Measurements from ENCODE around the gene DNAJC7. TPM values are rescaled to one million over a fixed set of nuclear protein-coding genes. Genes with fewer than 3 reads are reported as not detected.

DNAJC7 gene
- total and polyA plus RNA-seq, 2 experiments from 2014 or later: 66.6 to 83.8 TPM

GRCh38 chr17:41942626-41943373, 74.4 kb downstream of the DNAJC7 start:
- Histone ChIP-seq H3K36me3 (no peaks in the 10 kb centered on the region), H3K9me3 (ENCODE audit: low read depth) (no peaks in the 10 kb centered on the region), H3K4me3 (no peak overlapping the region), H3K27ac (no peak overlapping the region), H3K27me3 (no peaks in the 10 kb centered on the region), H3K4me1 (ENCODE audit: low read depth) (no peaks in the 10 kb centered on the region)
- no peak for TF ChIP-seq CTCF (IDR thresholded peaks at IDR 0.05; ENCODE audit: low read depth, low read length)
- no peak for DNase-seq (ENCODE audit: low read depth in 1 of 2, low spot score in 1 of 2)

GRCh38 chr17:41941168-41941567, 76.1 kb downstream of the DNAJC7 start:
- TF ChIP-seq CTCF (IDR thresholded peaks at IDR 0.05; ENCODE audit: low read depth, low read length): no peak
- Histone ChIP-seq H3K36me3 (peaks cover under 1% of the 10 kb centered on the region), H3K27me3 (no peaks in the 10 kb centered on the region), H3K4me1 (ENCODE audit: low read depth) (no peaks in the 10 kb centered on the region), H3K9me3 (ENCODE audit: low read depth) (no peaks in the 10 kb centered on the region), H3K4me3 (no peak overlapping the region), H3K27ac (no peak overlapping the region)
- DNase-seq (ENCODE audit: low read depth in 1 of 2, low spot score in 1 of 2): no peak

GRCh38 chr17:41939693-41940090, 77.5 kb downstream of the DNAJC7 start:
- no peak overlapping the region for H3K4me3 ChIP-seq
- no peak for DNase-seq (ENCODE audit: low read depth in 1 of 2, low spot score in 1 of 2)
- H3K36me3 ChIP-seq: peaks cover 2% of the 10 kb centered on the region
- H3K4me1 ChIP-seq (ENCODE audit: low read depth): peaks cover 5% of the 10 kb centered on the region
- no peak for TF ChIP-seq CTCF (IDR thresholded peaks at IDR 0.05; ENCODE audit: low read depth, low read length)
- H3K27me3 ChIP-seq: no peaks in the 10 kb centered on the region
- no peaks in the 10 kb centered on the region for H3K9me3 ChIP-seq (ENCODE audit: low read depth)
- no peak overlapping the region for H3K27ac ChIP-seq

GRCh38 chr17:41939044-41939692, 78.1 kb downstream of the DNAJC7 start:
- peaks cover 2% of the 10 kb centered on the region for H3K36me3 ChIP-seq
- H3K9me3 ChIP-seq (ENCODE audit: low read depth): no peaks in the 10 kb centered on the region
- DNase-seq (ENCODE audit: low read depth in 1 of 2, low spot score in 1 of 2): no peak
- no peak overlapping the region for H3K27ac ChIP-seq
- no peak overlapping the region for H3K4me3 ChIP-seq
- no peaks in the 10 kb centered on the region for H3K27me3 ChIP-seq
- TF ChIP-seq CTCF (IDR thresholded peaks at IDR 0.05; ENCODE audit: low read depth, low read length): no peak
- H3K4me1 ChIP-seq (ENCODE audit: low read depth): peaks cover 8% of the 10 kb centered on the region

- H3K36me3 ChIP-seq: peaks cover 2% of the 10 kb centered on the region
- H3K27me3 ChIP-seq: no peaks in the 10 kb centered on the region
- no peak overlapping the region for H3K27ac ChIP-seq
- H3K4me3 ChIP-seq: no peak overlapping the region
- DNase-seq (ENCODE audit: low read depth in 1 of 2, low spot score in 1 of 2): no peak
- no peaks in the 10 kb centered on the region for H3K9me3 ChIP-seq (ENCODE audit: low read depth)
- TF ChIP-seq CTCF (IDR thresholded peaks at IDR 0.05; ENCODE audit: low read depth, low read length): no peak
- H3K4me1 ChIP-seq (ENCODE audit: low read depth): peaks cover 8% of the 10 kb centered on the region
These were observed 79.0 kb downstream of the DNAJC7 start for GRCh38 chr17:41937970-41938954.
